K562 (cell line): ENCODE measurements around the gene AAK1. TPM values are rescaled to one million over a fixed set of nuclear protein-coding genes. Genes with fewer than 3 reads are reported as not detected.

Source experiments
- NFIC ChIP-seq: fragments of 450-650 bp; IDR thresholded peaks from 2 replicates; pipeline ENCODE4 v1.6.1; 2017; ENCODE audit warnings: mild to moderate bottlenecking, inconsistent platforms
- NFXL1 ChIP-seq: fragments of 450-650 bp; formaldehyde crosslinking; IDR thresholded peaks from 2 replicates; pipeline ENCODE4 v1.4.0; 2021; ENCODE audit warnings: mild to moderate bottlenecking
- PPARD ChIP-seq: fragments of 250-450 bp; sonication (Bioruptor Pico); IDR thresholded peaks from 2 replicates; pipeline ENCODE4 v1.8.0; 2022; ENCODE audit warnings: inconsistent platforms, mild to moderate bottlenecking, moderate library complexity
- polyA plus RNA-seq, 8 experiments: library from polyadenylated mRNA; depleted of rRNA in 4 of 8; stranded (reverse) in 5 of 8; unstranded in 3 of 8; fragments of >200 nt; fragmentation: Nextera tagmentation in 2 of 8; fragmentation: Illumina TruSeq in 1 of 8; extraction: Ambion mirVana in 2 of 8; extraction: Trizol in 1 of 8; gene quantifications; 2 replicates each; pipeline versions ENCODE4 v1.2.1 to v1.2.3, GENCODE V29; 2011 to 2014; ENCODE audit warnings: inconsistent platforms in 1 of 8, missing spikeins in 1 of 8
- total RNA-seq, 7 experiments: library from RNA; depleted of rRNA in 6 of 7; stranded (reverse); fragments of >200 nt in 6 of 7; fragmentation: Illumina TruSeq in 2 of 7; extraction: Trizol in 2 of 7; gene quantifications; 2 replicates each; pipeline versions ENCODE4 v1.2.1 to v1.2.3, GENCODE V29; 2011 to 2021; ENCODE audit warnings: low replicate concordance in 1 of 7
- TF ChIP-seq, protein P1 (sequence below), 2 experiments: fragments of 450-650 bp; formaldehyde crosslinking in 1 of 2; IDR thresholded peaks; 2 replicates each; pipeline versions ENCODE4 v1.4.0 to v1.6.1; 2014 to 2020; ENCODE audit warnings: mild to moderate bottlenecking in 2 of 2, borderline replicate concordance in 1 of 2, low read depth in 1 of 2
- TF ChIP-seq, protein P2 (sequence below), 2 experiments: fragments of 200-800 bp in 1 of 2; sonication (Bioruptor generic) in 1 of 2; sonication (generic) in 1 of 2; formaldehyde crosslinking in 1 of 2; IDR thresholded peaks in 1 of 2; conservative IDR thresholded peaks in 1 of 2; 2 replicates each; pipeline versions ENCODE4 v1.5.0 to v1.6.1; 2016 to 2020; ENCODE audit warnings: missing compliant biosample characterization in 1 of 2, missing genetic modification characterization in 1 of 2, missing genetic modification reagents in 1 of 2
- TF ChIP-seq, protein P3 (sequence below): fragments of 450-650 bp; IDR thresholded peaks from 2 replicates; pipeline ENCODE4 v1.6.1; 2016; ENCODE audit warnings: low read depth

AAK1 gene
- total and polyA plus RNA-seq, 9 of the 15 experiments (the other 6 are each of a cell fraction or from before 2014, with no cell fraction given), result 0.89 to 17.1 (median 6.0) TPM

DNA sequence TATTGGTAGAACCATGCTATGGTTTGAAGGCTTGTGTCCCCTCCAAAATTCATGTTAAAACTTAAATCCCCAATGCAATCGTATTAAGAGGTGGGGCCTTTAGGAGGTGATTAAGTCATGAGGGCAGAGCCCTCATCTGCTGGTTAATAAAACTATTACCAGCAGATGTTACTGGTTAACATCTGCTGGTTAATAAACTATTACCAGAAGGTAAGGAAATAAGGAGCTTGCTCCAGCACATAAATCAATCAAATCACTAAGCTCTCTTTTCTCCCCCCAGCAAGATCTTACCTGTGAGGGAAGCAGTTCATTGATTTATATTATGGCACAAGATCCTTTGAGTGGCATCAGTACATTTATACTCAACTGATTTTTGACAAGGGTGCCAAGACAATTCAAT, 96.9 kb downstream of the AAK1 start (continued):
- TF ChIP-seq, protein P1, sequence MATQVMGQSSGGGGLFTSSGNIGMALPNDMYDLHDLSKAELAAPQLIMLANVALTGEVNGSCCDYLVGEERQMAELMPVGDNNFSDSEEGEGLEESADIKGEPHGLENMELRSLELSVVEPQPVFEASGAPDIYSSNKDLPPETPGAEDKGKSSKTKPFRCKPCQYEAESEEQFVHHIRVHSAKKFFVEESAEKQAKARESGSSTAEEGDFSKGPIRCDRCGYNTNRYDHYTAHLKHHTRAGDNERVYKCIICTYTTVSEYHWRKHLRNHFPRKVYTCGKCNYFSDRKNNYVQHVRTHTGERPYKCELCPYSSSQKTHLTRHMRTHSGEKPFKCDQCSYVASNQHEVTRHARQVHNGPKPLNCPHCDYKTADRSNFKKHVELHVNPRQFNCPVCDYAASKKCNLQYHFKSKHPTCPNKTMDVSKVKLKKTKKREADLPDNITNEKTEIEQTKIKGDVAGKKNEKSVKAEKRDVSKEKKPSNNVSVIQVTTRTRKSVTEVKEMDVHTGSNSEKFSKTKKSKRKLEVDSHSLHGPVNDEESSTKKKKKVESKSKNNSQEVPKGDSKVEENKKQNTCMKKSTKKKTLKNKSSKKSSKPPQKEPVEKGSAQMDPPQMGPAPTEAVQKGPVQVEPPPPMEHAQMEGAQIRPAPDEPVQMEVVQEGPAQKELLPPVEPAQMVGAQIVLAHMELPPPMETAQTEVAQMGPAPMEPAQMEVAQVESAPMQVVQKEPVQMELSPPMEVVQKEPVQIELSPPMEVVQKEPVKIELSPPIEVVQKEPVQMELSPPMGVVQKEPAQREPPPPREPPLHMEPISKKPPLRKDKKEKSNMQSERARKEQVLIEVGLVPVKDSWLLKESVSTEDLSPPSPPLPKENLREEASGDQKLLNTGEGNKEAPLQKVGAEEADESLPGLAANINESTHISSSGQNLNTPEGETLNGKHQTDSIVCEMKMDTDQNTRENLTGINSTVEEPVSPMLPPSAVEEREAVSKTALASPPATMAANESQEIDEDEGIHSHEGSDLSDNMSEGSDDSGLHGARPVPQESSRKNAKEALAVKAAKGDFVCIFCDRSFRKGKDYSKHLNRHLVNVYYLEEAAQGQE (IDR thresholded peaks at IDR 0.05; ENCODE audit: borderline replicate concordance), result no peak
- TF ChIP-seq, protein P1 (CRISPR knock-in tag; IDR thresholded peaks at IDR 0.05; ENCODE audit: low read depth), result no peak
- no peak for TF ChIP-seq NFXL1 (CRISPR knock-in tag)
- TF ChIP-seq, protein P2, sequence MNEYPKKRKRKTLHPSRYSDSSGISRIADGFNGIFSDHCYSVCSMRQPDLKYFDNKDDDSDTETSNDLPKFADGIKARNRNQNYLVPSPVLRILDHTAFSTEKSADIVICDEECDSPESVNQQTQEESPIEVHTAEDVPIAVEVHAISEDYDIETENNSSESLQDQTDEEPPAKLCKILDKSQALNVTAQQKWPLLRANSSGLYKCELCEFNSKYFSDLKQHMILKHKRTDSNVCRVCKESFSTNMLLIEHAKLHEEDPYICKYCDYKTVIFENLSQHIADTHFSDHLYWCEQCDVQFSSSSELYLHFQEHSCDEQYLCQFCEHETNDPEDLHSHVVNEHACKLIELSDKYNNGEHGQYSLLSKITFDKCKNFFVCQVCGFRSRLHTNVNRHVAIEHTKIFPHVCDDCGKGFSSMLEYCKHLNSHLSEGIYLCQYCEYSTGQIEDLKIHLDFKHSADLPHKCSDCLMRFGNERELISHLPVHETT (CRISPR knock-in tag; conservative IDR thresholded peaks at IDR 0.05 in 1 of 2, IDR thresholded peaks at IDR 0.05 in 1 of 2), result no peak
- no peak for TF ChIP-seq NFIC
- no peak for TF ChIP-seq PPARD (CRISPR knock-in tag)
- TF ChIP-seq, protein P3, sequence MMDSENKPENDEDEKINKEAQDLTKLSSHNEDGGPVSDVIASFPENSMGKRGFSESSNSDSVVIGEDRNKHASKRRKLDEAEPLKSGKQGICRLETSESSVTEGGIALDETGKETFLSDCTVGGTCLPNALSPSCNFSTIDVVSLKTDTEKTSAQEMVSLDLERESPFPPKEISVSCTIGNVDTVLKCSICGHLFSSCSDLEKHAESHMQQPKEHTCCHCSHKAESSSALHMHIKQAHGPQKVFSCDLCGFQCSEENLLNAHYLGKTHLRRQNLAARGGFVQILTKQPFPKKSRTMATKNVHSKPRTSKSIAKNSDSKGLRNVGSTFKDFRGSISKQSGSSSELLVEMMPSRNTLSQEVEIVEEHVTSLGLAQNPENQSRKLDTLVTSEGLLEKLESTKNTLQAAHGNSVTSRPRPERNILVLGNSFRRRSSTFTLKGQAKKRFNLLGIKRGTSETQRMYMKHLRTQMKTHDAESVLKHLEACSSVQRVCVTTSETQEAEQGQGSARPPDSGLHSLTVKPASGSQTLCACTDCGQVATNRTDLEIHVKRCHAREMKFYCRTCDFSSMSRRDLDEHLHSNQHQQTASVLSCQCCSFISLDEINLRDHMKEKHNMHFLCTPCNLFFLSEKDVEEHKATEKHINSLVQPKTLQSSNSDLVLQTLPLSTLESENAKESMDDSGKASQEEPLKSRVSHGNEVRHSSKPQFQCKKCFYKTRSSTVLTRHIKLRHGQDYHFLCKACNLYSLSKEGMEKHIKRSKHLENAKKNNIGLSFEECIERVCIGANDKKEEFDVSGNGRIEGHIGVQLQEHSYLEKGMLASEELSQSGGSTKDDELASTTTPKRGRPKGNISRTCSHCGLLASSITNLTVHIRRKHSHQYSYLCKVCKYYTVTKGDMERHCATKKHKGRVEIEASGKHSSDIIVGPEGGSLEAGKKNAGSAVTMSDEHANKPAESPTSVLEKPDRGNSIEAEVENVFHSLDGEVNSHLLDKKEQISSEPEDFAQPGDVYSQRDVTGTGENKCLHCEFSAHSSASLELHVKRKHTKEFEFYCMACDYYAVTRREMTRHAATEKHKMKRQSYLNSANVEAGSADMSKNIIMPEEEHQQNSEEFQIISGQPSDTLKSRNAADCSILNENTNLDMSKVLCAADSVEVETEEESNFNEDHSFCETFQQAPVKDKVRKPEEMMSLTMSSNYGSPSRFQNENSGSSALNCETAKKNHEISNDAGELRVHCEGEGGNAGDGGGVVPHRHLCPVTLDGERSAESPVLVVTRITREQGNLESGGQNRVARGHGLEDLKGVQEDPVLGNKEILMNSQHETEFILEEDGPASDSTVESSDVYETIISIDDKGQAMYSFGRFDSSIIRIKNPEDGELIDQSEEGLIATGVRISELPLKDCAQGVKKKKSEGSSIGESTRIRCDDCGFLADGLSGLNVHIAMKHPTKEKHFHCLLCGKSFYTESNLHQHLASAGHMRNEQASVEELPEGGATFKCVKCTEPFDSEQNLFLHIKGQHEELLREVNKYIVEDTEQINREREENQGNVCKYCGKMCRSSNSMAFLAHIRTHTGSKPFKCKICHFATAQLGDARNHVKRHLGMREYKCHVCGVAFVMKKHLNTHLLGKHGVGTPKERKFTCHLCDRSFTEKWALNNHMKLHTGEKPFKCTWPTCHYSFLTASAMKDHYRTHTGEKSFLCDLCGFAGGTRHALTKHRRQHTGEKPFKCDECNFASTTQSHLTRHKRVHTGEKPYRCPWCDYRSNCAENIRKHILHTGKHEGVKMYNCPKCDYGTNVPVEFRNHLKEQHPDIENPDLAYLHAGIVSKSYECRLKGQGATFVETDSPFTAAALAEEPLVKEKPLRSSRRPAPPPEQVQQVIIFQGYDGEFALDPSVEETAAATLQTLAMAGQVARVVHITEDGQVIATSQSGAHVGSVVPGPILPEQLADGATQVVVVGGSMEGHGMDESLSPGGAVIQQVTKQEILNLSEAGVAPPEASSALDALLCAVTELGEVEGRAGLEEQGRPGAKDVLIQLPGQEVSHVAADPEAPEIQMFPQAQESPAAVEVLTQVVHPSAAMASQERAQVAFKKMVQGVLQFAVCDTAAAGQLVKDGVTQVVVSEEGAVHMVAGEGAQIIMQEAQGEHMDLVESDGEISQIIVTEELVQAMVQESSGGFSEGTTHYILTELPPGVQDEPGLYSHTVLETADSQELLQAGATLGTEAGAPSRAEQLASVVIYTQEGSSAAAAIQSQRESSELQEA, result no peak
- TF ChIP-seq, all 486 proteins: peak for 0
